Activated naive CD4-positive, alpha-beta T cell treated with anti-CD3 and anti-CD28 coated beads, Interleukin-2, amount 50 U/mL, for 72 hours (primary cell): ENCODE measurements around the gene DCHS2. TPM values are rescaled to one million over a fixed set of nuclear protein-coding genes. Genes with fewer than 3 reads are reported as not detected.

Experiments
- ATAC-seq, 2 donors: fragments of 150-1000 bp; cut with Tn5 transposase; 2 replicates each; pipeline ENCODE4 v1.10.0; 2021; ENCODE audit warnings: mild to moderate bottlenecking in 2 of 2, moderate library complexity in 2 of 2
- DNase-seq, 2 donors: peaks; one replicate each; pipeline ENCODE4 v3.0.0; 2021 to 2022; ENCODE audit warnings: low spot score in 2 of 2
- H3K27ac Mint-ChIP-seq, 2 donors: one replicate each; pipeline ENCODE4 v1.8.0; 2022; ENCODE audit warnings: mild to moderate bottlenecking in 2 of 2, mixed read lengths in 2 of 2
- H3K36me3 Mint-ChIP-seq, 2 donors: one replicate each; pipeline ENCODE4 v1.8.0; 2022; ENCODE audit warnings: mixed read lengths in 2 of 2
- H3K9me3 Mint-ChIP-seq, 2 donors: one replicate each; pipeline ENCODE4 v1.8.0; 2022; ENCODE audit warnings: mixed read lengths in 2 of 2
- total RNA-seq, 2 donors: library from RNA; stranded (reverse); gene quantifications; one replicate each; pipeline ENCODE4 v1.2.3, GENCODE V29; 2022

Gene DCHS2
- total RNA-seq, 2 donors from 2014 or later = not detected

DNA sequence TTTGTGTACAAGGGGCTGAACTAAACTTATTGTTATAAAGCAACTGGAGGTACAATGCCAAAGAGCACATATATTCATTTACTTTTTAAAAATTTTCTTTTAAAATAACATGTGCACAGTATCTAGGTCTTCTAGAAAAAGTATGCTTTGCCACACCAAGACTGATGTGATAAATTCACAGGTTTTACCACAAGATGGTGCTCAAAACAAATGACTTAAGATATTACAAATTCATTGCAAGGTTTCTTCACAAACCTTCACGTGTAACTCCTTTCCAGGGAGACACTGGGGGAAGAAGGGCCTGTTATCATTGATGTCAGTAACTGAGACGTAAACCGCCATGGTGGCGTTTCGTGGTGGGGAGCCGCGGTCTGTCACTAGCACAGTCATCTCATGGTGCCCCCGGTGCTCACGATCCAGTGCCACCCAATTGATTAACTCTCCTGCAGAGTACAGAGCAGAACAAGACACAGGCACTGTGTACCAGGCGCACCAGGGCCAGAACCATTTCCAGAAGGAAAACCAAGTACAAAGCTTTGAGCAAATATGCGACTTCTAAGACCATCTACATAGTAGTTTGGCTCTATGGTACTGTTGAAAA is 162.2 kb downstream of the DCHS2 start:
- no peaks in the 10 kb centered on the region for H3K36me3 Mint-ChIP-seq
- no peak overlapping the region for H3K27ac Mint-ChIP-seq
- DNase-seq (no peak), ATAC-seq (no peak)
- H3K9me3 Mint-ChIP-seq = no peaks in the 10 kb centered on the region

DNA sequence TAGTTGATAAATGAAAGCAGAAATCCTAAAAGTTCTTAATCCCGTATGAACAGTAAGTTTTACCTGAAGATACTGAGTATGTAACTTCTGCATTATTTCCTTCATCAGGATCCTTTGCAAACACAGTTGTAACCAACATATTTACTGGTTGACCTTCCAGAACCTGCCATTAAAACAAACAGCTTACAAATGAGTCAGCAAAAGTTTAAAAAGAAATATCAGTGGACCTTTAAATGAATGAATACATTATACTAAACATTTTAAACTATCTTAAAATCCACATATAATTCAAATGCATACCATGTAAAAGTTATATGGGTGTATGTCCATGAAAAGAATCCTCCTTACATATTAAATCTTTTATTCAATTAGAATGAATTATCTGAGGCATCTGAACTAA is 163.6 kb downstream of the DCHS2 start:
- no peak for DNase-seq
- no peaks in the 10 kb centered on the region for H3K36me3 Mint-ChIP-seq
- H3K9me3 Mint-ChIP-seq = no peaks in the 10 kb centered on the region
- no peak for ATAC-seq
- no peak overlapping the region for H3K27ac Mint-ChIP-seq

DNA sequence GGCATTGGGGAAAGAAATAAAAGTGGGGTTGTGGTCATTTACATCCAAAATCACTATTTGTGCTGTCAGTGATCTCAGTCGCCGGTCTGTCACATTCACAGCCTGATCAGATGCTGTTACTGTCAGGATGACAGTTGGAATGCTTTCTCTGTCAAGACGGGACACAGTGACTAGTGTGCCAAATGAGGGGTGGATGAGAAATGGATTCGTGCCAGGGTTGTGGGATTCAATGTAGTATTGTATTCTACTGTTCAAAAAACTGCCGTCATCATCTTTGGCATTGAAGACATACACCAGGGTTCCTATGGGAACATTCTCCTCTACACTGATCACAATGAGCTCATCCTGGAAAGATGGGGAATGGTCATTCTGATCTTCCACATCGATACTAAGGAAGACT is 171.1 kb downstream of the DCHS2 start:
- H3K9me3 Mint-ChIP-seq = peaks cover 0 to 10% of the 10 kb centered on the region in 2 donors
- H3K27ac Mint-ChIP-seq = no peak overlapping the region
- H3K36me3 Mint-ChIP-seq = peaks cover 0 to 7% of the 10 kb centered on the region in 2 donors
- no peak for ATAC-seq
- DNase-seq = no peak

DNA sequence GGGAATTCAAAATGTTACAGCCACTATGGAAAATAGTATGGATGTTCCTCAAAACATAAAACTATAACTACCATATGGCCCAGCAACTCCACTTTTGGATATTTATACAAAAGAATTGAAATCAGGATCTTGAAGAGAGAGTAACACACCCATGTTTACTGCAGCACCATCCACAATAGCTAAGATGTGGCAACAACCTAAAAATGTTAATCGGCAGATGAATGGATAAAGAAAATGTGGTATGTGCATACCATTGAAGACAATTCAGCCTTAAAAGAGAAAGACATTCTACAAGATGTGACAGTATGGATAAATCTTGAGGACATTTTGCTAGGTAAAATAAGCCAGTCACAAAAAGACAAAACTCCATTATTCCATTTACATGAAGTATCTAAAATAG is 171.9 kb downstream of the DCHS2 start:
- DNase-seq (no peak), ATAC-seq (no peak)
- Mint-ChIP-seq H3K9me3 (peaks cover 0 to 10% of the 10 kb centered on the region in 2 donors), H3K36me3 (peaks cover 0 to 7% of the 10 kb centered on the region in 2 donors), H3K27ac (no peak overlapping the region)

DNA sequence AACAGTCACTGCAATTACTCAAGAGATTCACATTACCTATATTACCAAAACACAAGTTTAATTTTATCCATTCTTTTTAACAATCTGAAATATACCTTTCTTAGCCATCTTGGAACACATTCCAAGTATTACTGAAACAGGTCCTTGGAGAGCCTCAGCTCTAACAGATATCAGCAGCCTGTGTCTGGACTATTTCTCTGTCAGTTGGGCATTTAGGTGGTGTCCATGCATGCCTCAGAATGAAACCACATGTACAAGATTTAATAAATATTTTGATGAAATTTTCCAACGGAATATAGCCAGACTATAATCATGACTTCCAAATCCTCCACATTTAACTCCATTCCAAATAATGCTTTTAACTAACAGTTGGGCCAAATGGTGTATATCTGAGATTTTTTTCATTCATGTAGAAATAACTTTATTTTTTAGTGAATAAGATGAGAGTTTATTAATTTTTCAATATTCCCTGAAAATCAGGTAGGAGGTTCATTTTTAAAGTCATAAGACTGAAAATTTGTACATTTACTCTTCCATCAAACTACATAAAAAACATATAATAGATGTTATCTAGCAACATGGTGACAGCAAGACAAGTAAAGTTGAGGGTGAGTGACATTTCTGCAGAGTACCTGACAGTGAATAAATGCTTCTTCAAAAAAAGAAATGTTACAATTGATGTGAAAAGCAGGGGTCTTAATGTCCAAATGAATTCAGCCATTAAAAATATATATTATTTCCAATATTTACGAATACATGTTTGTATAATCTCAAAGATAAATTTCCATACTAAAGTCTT is 174.2 kb downstream of the DCHS2 start:
- no peak for ATAC-seq
- peaks cover 0 to 7% of the 10 kb centered on the region in 2 donors for H3K36me3 Mint-ChIP-seq

DNA sequence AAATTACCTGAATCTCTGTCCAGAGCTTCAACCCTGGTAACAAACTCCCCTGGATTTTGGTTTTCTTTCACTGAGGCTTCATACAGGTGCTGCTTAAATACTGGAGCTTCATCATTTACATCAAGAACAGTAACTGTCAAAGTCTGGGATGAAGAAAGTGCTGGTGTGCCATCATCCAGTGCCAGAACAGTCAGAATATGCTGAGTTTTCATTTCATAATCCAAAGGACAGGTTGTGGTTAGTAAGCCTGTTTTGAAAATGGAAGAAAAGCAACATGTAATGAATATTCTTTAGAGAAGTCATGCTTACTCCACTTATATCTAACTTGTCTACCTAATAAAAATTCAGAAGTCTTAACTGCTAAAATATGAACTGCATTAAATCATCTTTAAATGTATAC is 175.9 kb downstream of the DCHS2 start:
- no peak for ATAC-seq
- Mint-ChIP-seq H3K36me3 (peaks cover 0 to 7% of the 10 kb centered on the region in 2 donors), H3K9me3 (peaks cover 0 to 10% of the 10 kb centered on the region in 2 donors), H3K27ac (no peak overlapping the region)
- DNase-seq = no peak

More for the DNA sequence above, 174.2 kb downstream of the DCHS2 start:
- H3K9me3 Mint-ChIP-seq = peaks cover 0 to 10% of the 10 kb centered on the region in 2 donors
- H3K27ac Mint-ChIP-seq = no peak overlapping the region
- DNase-seq = no peak

DNA sequence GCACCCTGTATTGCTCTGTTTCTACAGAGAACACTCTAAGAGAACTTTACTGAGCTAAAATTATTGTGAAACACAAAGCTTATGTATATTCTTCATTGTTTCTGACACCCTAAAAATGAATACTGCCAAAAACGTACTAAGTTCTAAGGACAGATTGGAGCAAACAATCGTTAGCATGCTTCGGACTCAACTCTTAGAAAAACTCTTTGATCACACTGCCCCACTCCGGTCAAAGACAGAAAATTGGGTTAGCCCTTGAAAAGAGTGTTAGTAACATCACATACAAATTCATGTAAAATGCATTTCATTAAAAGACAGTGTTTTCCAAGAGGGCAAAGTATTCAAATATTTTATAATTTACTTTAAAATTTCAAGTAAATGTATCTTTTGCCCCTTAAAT is 177.4 kb downstream of the DCHS2 start:
- no peak for ATAC-seq
- Mint-ChIP-seq H3K36me3 (peaks cover 0 to 7% of the 10 kb centered on the region in 2 donors), H3K9me3 (peaks cover 0 to 10% of the 10 kb centered on the region in 2 donors), H3K27ac (no peak overlapping the region)
- DNase-seq = no peak

DNA sequence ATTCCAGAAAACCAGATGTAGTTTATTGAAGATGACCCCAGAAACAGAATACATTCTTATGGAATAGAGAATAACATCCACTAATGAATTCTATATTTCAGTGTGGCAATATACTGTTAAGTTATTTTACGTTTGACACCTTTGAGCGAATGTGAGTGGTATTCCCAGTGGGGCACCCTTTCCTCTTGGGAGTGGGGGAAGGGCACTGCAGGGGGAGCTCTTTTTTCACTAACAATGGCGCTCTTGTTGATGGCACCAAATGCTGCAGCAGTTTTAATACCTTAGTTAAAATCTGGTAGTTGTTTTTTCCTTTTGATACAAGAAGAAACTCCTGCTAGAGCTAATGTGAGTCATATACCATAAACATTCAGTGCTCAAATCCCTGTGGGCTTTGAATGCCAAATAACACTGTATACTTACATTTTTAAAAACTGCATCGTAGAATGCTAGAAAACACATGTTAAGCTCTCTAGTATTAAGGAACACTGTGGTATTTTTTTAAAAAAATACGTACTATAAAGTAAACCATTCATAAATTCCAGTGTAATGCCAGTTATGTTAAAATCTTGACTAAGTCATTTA is 178.5 kb downstream of the DCHS2 start:
- Mint-ChIP-seq H3K9me3 (peaks cover 0 to 3% of the 10 kb centered on the region in 2 donors), H3K27ac (no peak overlapping the region), H3K36me3 (no peaks in the 10 kb centered on the region)
- DNase-seq (no peak), ATAC-seq (no peak)

DNA sequence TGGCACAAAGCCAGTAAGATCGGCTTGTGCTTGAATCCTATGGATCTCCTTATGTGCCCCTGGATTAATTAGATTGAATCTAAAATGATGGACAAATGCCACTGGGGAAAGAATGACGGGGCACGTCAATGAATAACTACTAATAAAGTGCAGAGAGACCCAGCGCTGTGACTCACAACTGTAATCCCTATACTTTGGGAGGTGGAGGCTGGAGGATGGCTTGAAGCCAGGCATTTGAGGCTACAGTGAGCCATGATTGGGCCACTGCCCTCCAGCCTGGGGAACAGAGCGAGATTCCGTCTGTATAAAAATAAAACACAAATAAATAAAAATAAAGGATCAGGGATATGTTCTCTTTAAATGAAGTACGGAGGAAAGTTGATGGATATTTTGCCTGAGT is 179.4 kb downstream of the DCHS2 start:
- no peak for ATAC-seq
- DNase-seq = no peak
- H3K36me3 Mint-ChIP-seq = no peaks in the 10 kb centered on the region

DNA sequence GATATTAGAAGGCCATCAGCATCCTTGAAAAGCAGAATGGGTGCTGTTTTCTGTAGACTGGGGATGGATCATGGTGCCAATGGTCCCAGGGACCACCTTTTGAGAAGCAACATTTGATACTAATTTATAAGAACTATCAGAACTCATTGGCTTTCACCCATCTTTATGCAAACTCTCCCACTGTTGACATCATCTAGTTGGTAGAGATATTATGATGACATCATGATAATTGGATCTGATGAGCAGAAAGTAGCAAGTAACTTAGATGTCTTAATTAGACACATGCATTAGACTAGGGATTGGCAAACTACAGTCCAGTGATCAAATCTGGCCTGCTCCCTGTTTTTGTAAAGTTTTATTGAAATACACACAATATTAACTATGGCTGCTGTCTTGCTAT is 181.0 kb downstream of the DCHS2 start:
- DNase-seq = no peak
- no peak overlapping the region for H3K27ac Mint-ChIP-seq

More for the DNA sequence above, 179.4 kb downstream of the DCHS2 start:
- Mint-ChIP-seq H3K9me3 (peaks cover 0 to 7% of the 10 kb centered on the region in 2 donors), H3K27ac (no peak overlapping the region)

DNA sequence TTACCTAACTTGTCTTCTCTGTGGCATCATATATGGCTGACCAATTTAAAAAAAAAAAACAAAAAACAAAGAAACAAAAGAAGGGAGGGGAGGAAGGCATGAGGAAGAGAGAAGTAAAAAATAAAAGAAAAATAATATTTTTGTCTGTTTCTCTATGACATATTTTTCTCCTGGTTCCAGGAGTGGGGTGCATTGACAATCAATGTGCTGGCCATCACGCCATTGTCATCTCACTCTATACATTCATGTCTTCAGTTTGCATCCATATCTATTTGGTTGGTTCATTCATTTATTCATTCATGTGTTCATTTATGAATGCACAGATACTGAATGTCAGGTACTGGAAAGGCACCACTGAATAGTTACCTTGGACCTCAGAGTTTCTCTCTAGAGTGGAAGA is 183.4 kb downstream of the DCHS2 start:
- H3K9me3 Mint-ChIP-seq = peaks cover 0 to 7% of the 10 kb centered on the region in 2 donors
- ATAC-seq = no peak
- no peak overlapping the region for H3K27ac Mint-ChIP-seq
- H3K36me3 Mint-ChIP-seq = no peaks in the 10 kb centered on the region
- no peak for DNase-seq

More for the DNA sequence above, 181.0 kb downstream of the DCHS2 start:
- Mint-ChIP-seq H3K36me3 (no peaks in the 10 kb centered on the region), H3K9me3 (peaks cover 0 to 7% of the 10 kb centered on the region in 2 donors)
- ATAC-seq = no peak

DNA sequence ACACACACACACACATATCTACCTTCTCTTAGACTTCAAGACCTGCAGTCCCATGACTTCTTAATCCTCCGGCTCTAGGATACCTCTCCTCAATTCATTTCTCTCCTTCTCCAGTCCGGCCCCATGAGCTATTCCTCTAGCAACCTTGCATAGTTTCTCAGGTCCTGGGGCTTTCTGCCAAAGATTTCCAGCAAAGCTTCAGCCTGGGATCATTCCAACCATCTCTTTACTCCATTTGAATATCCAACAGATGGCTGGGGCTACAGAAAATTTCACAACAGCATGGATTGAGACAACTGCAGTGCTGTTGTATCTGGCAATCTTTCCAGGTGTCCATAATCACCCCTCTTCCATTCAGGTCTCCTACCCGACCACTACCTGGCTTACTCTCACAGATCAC is 184.1 kb downstream of the DCHS2 start:
- no peak for DNase-seq
- Mint-ChIP-seq H3K9me3 (peaks cover 0 to 7% of the 10 kb centered on the region in 2 donors), H3K36me3 (no peaks in the 10 kb centered on the region), H3K27ac (no peak overlapping the region)
- no peak for ATAC-seq

DNA sequence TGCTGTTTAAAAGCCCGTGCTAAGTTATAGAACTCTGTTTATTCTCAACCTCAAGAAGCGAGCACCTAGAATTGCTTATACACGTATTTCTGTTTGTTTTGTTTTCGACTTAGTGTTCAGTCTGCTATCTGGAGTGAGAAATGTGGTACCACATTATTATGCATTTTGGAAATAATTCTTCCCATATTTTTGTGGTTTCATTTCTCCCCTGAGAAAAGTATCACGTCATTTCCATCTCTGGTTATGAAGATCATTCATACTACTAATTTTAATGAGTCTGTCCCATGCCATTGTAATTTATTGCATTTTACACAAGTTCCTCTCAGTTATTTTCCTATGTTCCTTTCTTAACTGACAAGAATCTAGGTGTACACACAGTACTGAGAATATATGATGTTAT is 186.0 kb downstream of the DCHS2 start:
- Mint-ChIP-seq H3K9me3 (peaks cover 0 to 7% of the 10 kb centered on the region in 2 donors), H3K27ac (no peak overlapping the region), H3K36me3 (no peaks in the 10 kb centered on the region)
- no peak for ATAC-seq
- DNase-seq = no peak

DNA sequence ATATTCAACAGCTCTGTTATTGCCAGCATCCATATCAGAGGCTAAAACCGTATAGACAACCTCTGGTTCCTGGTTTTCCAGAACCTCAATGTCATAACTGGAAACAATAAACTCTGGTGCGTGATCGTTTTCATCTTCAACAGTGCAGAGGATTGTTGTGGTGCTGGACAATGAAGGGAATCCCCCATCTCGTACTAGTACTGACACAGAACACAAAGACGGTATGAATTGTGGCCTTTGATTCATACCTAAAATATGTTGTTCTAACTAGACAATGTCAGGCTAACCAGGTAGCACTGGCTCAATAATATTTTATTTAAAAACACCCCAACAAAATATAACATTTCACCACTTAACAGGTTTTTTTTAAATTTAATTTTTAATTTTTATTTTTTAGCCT is 186.9 kb downstream of the DCHS2 start:
- Mint-ChIP-seq H3K9me3 (peaks cover 0 to 7% of the 10 kb centered on the region in 2 donors), H3K27ac (no peak overlapping the region)

DNA sequence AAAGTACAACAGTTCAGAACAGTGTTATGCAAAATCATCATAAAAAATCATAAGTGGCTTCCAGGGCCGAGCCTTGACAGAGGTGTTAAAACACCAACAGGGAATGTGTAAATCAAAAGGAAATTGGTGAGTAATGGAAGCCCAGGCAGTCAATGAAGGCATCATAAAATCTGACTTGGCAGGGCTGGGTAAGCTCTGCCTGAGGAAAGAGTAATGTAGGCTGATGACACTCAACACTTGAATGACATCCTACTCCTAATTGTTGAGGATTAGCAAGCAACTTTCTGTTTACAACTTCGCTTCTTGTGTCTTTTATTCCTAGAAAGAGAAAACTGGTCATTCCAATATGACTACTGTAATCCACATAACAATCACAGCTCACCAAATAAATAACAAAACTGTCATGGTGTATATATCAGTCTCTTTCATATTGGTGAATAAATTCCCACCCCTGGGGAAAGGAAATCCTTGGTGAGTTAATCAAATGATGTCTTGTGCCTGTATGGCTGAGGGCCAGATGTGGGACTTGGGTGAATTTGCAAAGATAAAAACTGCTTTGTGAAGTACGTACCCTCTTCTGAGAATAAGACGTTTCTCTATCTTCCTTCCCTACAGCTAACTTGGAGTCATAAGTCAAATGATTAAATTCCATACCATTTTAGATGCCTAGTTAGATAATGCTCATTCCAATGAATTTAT is 196.8 kb downstream of the DCHS2 start:
- peaks cover 0 to 2% of the 10 kb centered on the region in 2 donors for H3K36me3 Mint-ChIP-seq
- H3K9me3 Mint-ChIP-seq = no peaks in the 10 kb centered on the region
- no peak overlapping the region for H3K27ac Mint-ChIP-seq
- ATAC-seq (no peak), DNase-seq (no peak)

More for the DNA sequence above, 186.9 kb downstream of the DCHS2 start:
- ATAC-seq = no peak
- DNase-seq = no peak
- H3K36me3 Mint-ChIP-seq = no peaks in the 10 kb centered on the region

DNA sequence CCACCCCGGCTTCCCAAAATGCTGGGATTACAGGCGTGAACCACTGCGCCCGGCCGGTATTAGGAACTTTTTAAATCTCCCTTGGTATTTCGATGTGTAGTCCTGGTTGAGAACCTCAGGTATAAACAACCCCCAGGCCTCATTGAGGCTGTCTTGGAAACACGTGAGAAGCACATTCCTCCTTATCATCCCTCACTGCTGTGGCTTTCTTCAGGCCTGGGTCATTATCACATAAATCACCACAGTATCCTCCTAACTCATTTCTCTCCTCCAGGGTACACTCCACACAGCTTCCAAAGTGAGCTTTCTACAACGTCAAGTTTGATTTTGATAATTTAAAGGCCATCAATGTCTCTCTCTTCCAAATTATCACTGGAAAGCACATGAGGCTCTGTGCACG is 198.2 kb downstream of the DCHS2 start:
- no peak overlapping the region for H3K27ac Mint-ChIP-seq
- H3K36me3 Mint-ChIP-seq = peaks cover 0 to 6% of the 10 kb centered on the region in 2 donors
- ATAC-seq = no peak
- H3K9me3 Mint-ChIP-seq = no peaks in the 10 kb centered on the region
- DNase-seq = no peak

DNA sequence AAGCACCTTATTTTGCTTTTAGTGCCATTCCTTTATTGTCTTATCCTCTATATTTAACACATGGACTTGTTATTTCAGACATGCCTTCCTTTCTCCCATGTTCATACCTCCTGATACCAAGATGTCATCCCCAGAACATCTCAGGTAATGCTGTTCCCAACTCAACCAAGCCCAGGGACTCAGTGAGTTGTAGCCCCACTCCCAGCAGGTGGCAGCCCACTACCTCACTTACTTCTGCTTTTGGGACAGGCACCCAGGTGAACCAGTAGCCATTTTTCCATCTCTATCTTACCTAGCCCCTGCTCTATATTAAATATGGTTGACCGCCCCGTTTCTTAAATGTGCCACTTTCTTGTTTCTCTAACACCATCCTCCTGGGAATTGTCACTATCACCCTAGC is 199.0 kb downstream of the DCHS2 start:
- DNase-seq (no peak), ATAC-seq (no peak)
- H3K9me3 Mint-ChIP-seq = no peaks in the 10 kb centered on the region
- H3K27ac Mint-ChIP-seq = no peak overlapping the region
- H3K36me3 Mint-ChIP-seq = peaks cover 0 to 6% of the 10 kb centered on the region in 2 donors
